Nucleus accumbens (tissue), 56 donors: ENCODE data around the gene TMEM222.

Source experiments
- DNase-seq, 56 donors: peaks; one replicate each; lab custom pipeline; 2025; lab: John Stamatoyannopoulos, UW

The TMEM222 gene

GRCh38 chr1:27356619-27357280, 34.8 kb downstream of the TMEM222 start:
- no peak for DNase-seq

- peak in 44 of 56 donors; percentile 4 to 71 (median 24) for DNase-seq
Observed at GRCh38 chr1:27357281-27358037, 35.5 kb downstream of the TMEM222 start.

- no peak for DNase-seq
Observed at GRCh38 chr1:27358038-27358927, 36.3 kb downstream of the TMEM222 start.

GRCh38 chr1:27358928-27359313, 37.0 kb downstream of the TMEM222 start:
- DNase-seq: no peak

GRCh38 chr1:27359822-27360158, 37.8 kb downstream of the TMEM222 start:
- DNase-seq: no peak

GRCh38 chr1:27360159-27361043, 38.4 kb downstream of the TMEM222 start:
- peak in 5 of 56 donors; percentile 3 to 62 (median 29) for DNase-seq

- DNase-seq: no peak
Observed at GRCh38 chr1:27361044-27361402, 39.1 kb downstream of the TMEM222 start.

- no peak for DNase-seq
Observed at GRCh38 chr1:27361553-27361952, 39.6 kb downstream of the TMEM222 start.

GRCh38 chr1:27363766-27364695, 42.1 kb downstream of the TMEM222 start:
- DNase-seq: no peak

- DNase-seq: no peak
Observed at GRCh38 chr1:27364696-27365371, 42.9 kb downstream of the TMEM222 start.

- DNase-seq: peak in 55 of 56 donors; percentile 18 to 82 (median 58)
Observed at GRCh38 chr1:27365372-27366112, 43.6 kb downstream of the TMEM222 start.

- DNase-seq: peak in 32 of 56 donors; percentile 12 to 72 (median 40)
Observed at GRCh38 chr1:27366113-27366410, 44.1 kb downstream of the TMEM222 start.

GRCh38 chr1:27366411-27367159, 44.6 kb downstream of the TMEM222 start, which contains the start of gene MAP3K6:
MAP3K6 (minus strand) TSS chr1:27366961; CDS start chr1:27366597, 364 bp downstream.
- peak in 37 of 56 donors; percentile 6 to 64 (median 32) for DNase-seq

- no peak for DNase-seq
Observed at GRCh38 chr1:27367160-27367650, 45.2 kb downstream of the TMEM222 start.

GRCh38 chr1:27368869-27369582, 47.1 kb downstream of the TMEM222 start:
- no peak for DNase-seq
